GM13977 (cell line): ENCODE data around the gene MAP3K7CL.

Source experiments
- DNase-seq: peaks from one replicate; pipeline ENCODE4 v3.0.0; 2012; ENCODE audit warnings: low spot score
- CTCF ChIP-seq: IDR thresholded peaks from 2 replicates; pipeline ENCODE4 v1.5.1; 2012; ENCODE audit warnings: mild to moderate bottlenecking, control low read depth; ENCODE audit not compliant: insufficient read depth; ENCODE audit errors: extremely low read depth, missing control alignments
- in situ Hi-C: fragments of 300-500 bp; cut with MboI; formaldehyde crosslinking; loops from one replicate; pipeline ENCODE4 v1.12.0; 2022; ENCODE audit warnings: low sequenced_read_pairs, low pct_unique_long_range_greater_than_20kb, mixed read lengths, inconsistent platforms; ENCODE audit not compliant: unreplicated experiment

MAP3K7CL gene

GRCh38 chr21:29130270-29130969 is at the start of gene MAP3K7CL:
Gene MAP3K7CL, plus strand, starts transcription at chr21:29130644. Its CDS starts 2,701 bp downstream, at chr21:29133345.
- no peak for TF ChIP-seq CTCF
- in situ Hi-C loops, result no loop called here
- DNase-seq, result no peak

- no peak for DNase-seq
- in situ Hi-C loops, result no loop called here
- no peak for TF ChIP-seq CTCF
Measured at GRCh38 chr21:29082046-29082815, 48.2 kb upstream of the MAP3K7CL start.

- no peak for TF ChIP-seq CTCF
- DNase-seq, result no peak
- in situ Hi-C loops, result no loop called here
Measured at GRCh38 chr21:29083306-29083705, 47.1 kb upstream of the MAP3K7CL start.

- in situ Hi-C loops, result no loop called here
- DNase-seq, result no peak
- TF ChIP-seq CTCF, result no peak
Measured at GRCh38 chr21:29084372-29084771, 46.1 kb upstream of the MAP3K7CL start.

GRCh38 chr21:29085106-29085752 is 45.2 kb upstream of the MAP3K7CL start:
- no peak for DNase-seq
- TF ChIP-seq CTCF, result no peak
- in situ Hi-C loops, result loop anchor here (5.0 kb wide), 1 partner anchor 287 kb away; no protein-coding TSS in a partner anchor

- in situ Hi-C loops, result no loop called here
- DNase-seq, result no peak
- no peak for TF ChIP-seq CTCF
Measured at GRCh38 chr21:29091033-29091432, 39.4 kb upstream of the MAP3K7CL start.
